GM13977 (cell line): ENCODE data around the gene IL23A.

Experiments used
- DNase-seq: peaks from one replicate; pipeline ENCODE4 v3.0.0; 2012; ENCODE audit warnings: low spot score
- in situ Hi-C: fragments of 300-500 bp; cut with MboI; formaldehyde crosslinking; loops from one replicate; pipeline ENCODE4 v1.12.0; 2022; ENCODE audit warnings: low sequenced_read_pairs, low pct_unique_long_range_greater_than_20kb, mixed read lengths, inconsistent platforms; ENCODE audit not compliant: unreplicated experiment
- TF ChIP-seq, protein P1 (sequence below): IDR thresholded peaks from 2 replicates; pipeline ENCODE4 v1.5.1; 2012; ENCODE audit warnings: mild to moderate bottlenecking, control low read depth; ENCODE audit not compliant: insufficient read depth; ENCODE audit errors: extremely low read depth, missing control alignments

Gene IL23A

GRCh38 chr12:56338308-56339157, at the start of gene IL23A:
Gene IL23A, plus strand, starts transcription at chr12:56338884. Its CDS starts 161 bp downstream, at chr12:56339045.
- TF ChIP-seq, protein P1, sequence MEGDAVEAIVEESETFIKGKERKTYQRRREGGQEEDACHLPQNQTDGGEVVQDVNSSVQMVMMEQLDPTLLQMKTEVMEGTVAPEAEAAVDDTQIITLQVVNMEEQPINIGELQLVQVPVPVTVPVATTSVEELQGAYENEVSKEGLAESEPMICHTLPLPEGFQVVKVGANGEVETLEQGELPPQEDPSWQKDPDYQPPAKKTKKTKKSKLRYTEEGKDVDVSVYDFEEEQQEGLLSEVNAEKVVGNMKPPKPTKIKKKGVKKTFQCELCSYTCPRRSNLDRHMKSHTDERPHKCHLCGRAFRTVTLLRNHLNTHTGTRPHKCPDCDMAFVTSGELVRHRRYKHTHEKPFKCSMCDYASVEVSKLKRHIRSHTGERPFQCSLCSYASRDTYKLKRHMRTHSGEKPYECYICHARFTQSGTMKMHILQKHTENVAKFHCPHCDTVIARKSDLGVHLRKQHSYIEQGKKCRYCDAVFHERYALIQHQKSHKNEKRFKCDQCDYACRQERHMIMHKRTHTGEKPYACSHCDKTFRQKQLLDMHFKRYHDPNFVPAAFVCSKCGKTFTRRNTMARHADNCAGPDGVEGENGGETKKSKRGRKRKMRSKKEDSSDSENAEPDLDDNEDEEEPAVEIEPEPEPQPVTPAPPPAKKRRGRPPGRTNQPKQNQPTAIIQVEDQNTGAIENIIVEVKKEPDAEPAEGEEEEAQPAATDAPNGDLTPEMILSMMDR, result no peak
- peak; percentile 59 for DNase-seq
- in situ Hi-C loops, result no loop called here

DNA sequence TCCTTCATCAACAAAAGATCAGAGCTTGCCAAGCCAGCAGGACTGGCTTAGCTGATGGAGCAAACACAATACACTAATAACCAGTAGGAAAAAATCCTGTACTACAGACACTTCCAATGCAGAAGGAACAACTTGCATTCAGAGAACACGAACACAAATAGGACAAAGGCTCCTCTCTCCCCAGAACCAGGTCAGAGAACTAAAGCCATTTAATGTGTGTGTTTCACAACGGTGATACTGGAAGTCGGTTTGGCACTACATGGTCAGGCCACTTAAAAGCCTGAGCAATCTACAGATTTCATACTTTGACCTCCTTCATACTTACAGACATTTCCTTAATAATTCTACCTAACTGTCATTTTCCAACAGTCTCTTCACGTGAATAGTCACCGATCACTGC, 44.9 kb upstream of the IL23A start:
- TF ChIP-seq, protein P1, result no peak
- in situ Hi-C loops, result no loop called here
- no peak for DNase-seq

GRCh38 chr12:56296295-56296694, 42.4 kb upstream of the IL23A start:
- DNase-seq, result no peak
- in situ Hi-C loops, result no loop called here
- TF ChIP-seq, protein P1, result no peak

DNA sequence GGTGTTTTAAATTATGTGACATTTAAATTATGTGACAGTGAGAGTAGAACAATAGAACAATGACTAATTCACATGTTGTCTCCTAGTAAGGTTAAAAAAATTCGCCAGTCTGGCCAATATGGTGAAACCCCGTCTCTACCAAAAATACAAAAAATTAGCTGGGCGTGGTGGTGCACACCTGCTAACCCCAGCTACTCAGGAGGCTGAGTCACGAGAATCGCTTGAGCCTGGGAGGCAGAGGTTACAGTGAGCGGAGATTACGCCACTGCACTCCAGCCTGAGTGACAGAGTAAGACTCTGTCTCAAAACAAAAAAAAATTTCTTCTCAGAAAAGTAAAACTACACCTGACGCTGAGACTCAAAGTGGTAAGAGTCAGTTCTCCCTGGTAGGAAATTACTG, 41.3 kb upstream of the IL23A start:
- TF ChIP-seq, protein P1, result no peak
- in situ Hi-C loops, result no loop called here
- no peak for DNase-seq

DNA sequence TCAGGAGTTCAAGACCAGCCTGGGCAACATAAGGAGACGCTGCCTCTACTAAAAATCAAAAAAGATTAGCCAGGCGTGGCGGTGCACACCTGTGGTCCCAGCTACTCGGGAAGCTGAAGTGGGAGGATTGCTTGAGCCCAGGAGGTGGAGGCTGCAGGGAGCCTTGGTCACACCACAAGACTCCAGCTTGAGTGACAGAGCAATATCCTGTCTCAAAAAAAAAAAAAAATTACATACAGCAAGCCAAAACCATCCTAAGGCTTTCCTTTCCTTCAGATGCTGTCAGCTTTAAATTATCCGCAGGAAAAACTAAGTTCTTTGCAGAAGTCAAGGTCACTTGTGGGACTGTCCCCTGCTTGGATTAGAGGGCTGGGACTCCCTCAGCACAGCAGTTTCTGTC, 39.9 kb upstream of the IL23A start:
- TF ChIP-seq, protein P1, result no peak
- DNase-seq, result no peak
- in situ Hi-C loops, result no loop called here

DNA sequence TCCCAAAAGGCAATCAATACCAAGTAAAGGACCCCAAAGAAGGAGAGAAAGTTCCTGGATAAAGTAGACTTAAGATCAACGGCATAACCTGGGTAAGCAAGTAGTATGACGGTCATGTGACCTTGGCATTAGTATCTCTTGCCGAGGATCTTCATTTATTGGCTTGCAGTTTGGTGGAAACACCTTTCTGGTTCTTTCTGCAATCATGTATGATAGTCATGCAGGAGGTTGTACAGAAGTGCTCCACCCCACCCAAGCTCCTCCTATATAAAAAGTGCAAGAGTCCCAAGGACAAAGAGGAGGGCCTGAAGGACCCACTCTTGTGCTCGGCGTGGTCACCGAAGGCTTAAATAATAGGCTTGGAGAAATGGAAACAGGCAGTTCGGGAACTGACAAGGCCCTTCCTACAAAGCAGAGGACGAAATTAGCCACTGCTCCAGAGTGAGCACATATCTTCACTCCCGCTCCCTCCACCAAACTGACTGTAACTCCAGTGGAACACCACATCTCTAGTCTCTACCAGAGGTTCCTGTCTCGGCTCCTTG, 39.3 kb upstream of the IL23A start:
- TF ChIP-seq, protein P1, result no peak
- in situ Hi-C loops, result no loop called here
- no peak for DNase-seq
